Smooth muscle cell of the brain vasculature (primary cell): ENCODE measurements around the gene MYOT.
"Not testable (repeated sequence)": the region's sequence is repeated elsewhere in the genome, so short reads cannot be mapped to it uniquely, and the experiment has no call there.

Source experiments
- DNase-seq: peaks from one replicate; pipeline ENCODE4 v3.0.0-alpha.2; 2012; ENCODE audit warnings: low read depth, low spot score

The MYOT gene

GRCh38 chr5:137867664-137868063, at the start of gene MYOT:
Gene MYOT (plus strand): TSS chr5:137867860. CDS start chr5:137870652, 2,792 bp downstream.
- DNase-seq, result no peak

GRCh38 chr5:137819766-137820165, 47.9 kb upstream of the MYOT start:
- no peak for DNase-seq

- DNase-seq, result no peak
Measured at GRCh38 chr5:137822158-137822764, 45.4 kb upstream of the MYOT start.

GRCh38 chr5:137822984-137823383, 44.7 kb upstream of the MYOT start:
- DNase-seq, result no peak

GRCh38 chr5:137825165-137825564, 42.5 kb upstream of the MYOT start:
- no peak for DNase-seq

- DNase-seq, result no peak
Measured at GRCh38 chr5:137826067-137826466, 41.6 kb upstream of the MYOT start.

GRCh38 chr5:137828180-137828579, 39.5 kb upstream of the MYOT start:
- no peak for DNase-seq

GRCh38 chr5:137828664-137829063, 39.0 kb upstream of the MYOT start:
- DNase-seq, result no peak

GRCh38 chr5:137831105-137831504, 36.6 kb upstream of the MYOT start:
- no peak for DNase-seq

GRCh38 chr5:137831526-137831925, 36.1 kb upstream of the MYOT start:
- no peak for DNase-seq

GRCh38 chr5:137832416-137832815, 35.2 kb upstream of the MYOT start:
- no peak for DNase-seq

GRCh38 chr5:137833463-137833862, 34.2 kb upstream of the MYOT start:
- DNase-seq, result no peak

- no peak for DNase-seq
Measured at GRCh38 chr5:137834498-137835049, 33.1 kb upstream of the MYOT start.

GRCh38 chr5:137836298-137836697, 31.4 kb upstream of the MYOT start:
- no peak for DNase-seq

- DNase-seq, result no peak
Measured at GRCh38 chr5:137836997-137837396, 30.7 kb upstream of the MYOT start.

- no peak for DNase-seq
Measured at GRCh38 chr5:137837491-137838394, 29.9 kb upstream of the MYOT start.

- DNase-seq, result no peak
Measured at GRCh38 chr5:137838976-137839375, 28.7 kb upstream of the MYOT start.

GRCh38 chr5:137842296-137842695, 25.4 kb upstream of the MYOT start:
- no peak for DNase-seq

- DNase-seq, result no peak
Measured at GRCh38 chr5:137843676-137844299, 23.9 kb upstream of the MYOT start.

- no peak for DNase-seq
Measured at GRCh38 chr5:137845472-137845871, 22.2 kb upstream of the MYOT start.

- DNase-seq, result no peak
Measured at GRCh38 chr5:137847687-137848086, 20.0 kb upstream of the MYOT start.

GRCh38 chr5:137853165-137853564, 14.5 kb upstream of the MYOT start:
- DNase-seq, result not testable (repeated sequence)
